ENCODE results near the gene FES.

DNA sequence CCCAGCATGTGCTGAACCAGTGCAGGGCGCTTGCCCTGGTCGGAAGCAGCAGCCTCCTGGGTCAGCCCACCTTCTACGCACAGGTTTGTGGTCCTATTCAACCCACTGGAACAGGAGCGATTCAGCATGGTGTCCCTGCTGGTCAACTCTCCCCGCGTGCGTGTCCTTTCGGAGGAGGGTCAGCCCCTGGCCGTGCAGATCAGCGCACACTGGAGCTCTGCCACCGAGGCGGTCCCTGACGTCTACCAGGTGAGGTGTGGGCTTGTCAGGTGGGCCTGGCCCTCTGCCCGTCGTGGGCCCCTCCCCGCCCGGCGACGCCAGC is 27.0 kb downstream of the FES start:
- TF ChIP-seq EZH2 (IDR thresholded peaks at IDR 0.05; ENCODE audit: borderline replicate concordance, low read depth, low read length, severe bottlenecking) (no peak), CTCF (IDR thresholded peaks at IDR 0.05; ENCODE audit: borderline replicate concordance, extremely low read depth, low read length, poor library complexity, severe bottlenecking) (no peak)
